ENCODE data around the gene WRNIP1.

GRCh38 chr6:2746557-2747061 lies 18.6 kb upstream of the WRNIP1 start:
- TF ChIP-seq, protein P1, sequence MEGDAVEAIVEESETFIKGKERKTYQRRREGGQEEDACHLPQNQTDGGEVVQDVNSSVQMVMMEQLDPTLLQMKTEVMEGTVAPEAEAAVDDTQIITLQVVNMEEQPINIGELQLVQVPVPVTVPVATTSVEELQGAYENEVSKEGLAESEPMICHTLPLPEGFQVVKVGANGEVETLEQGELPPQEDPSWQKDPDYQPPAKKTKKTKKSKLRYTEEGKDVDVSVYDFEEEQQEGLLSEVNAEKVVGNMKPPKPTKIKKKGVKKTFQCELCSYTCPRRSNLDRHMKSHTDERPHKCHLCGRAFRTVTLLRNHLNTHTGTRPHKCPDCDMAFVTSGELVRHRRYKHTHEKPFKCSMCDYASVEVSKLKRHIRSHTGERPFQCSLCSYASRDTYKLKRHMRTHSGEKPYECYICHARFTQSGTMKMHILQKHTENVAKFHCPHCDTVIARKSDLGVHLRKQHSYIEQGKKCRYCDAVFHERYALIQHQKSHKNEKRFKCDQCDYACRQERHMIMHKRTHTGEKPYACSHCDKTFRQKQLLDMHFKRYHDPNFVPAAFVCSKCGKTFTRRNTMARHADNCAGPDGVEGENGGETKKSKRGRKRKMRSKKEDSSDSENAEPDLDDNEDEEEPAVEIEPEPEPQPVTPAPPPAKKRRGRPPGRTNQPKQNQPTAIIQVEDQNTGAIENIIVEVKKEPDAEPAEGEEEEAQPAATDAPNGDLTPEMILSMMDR (IDR thresholded peaks at IDR 0.05), result no peak
- TF ChIP-seq POLR2A (IDR thresholded peaks at IDR 0.05) (no peak), POLR2AphosphoS5 (IDR thresholded peaks at IDR 0.05; ENCODE audit: insufficient read depth in 1 of 2, low read depth in 1 of 2) (no peak)
